ENCODE data around the gene NDUFS1. TPM values are rescaled to one million over a fixed set of nuclear protein-coding genes. Genes with fewer than 3 reads are reported as not detected.
A peak's percentile ranks its signal among the peaks of the same experiment; 100 is the strongest.
"Not testable (repeated sequence)": the region's sequence is repeated elsewhere in the genome, so short reads cannot be mapped to it uniquely, and the experiment has no call there.

Gene NDUFS1
- total RNA-seq, 2 experiments from 2014 or later: 65.7 to 69.0 TPM

DNA sequence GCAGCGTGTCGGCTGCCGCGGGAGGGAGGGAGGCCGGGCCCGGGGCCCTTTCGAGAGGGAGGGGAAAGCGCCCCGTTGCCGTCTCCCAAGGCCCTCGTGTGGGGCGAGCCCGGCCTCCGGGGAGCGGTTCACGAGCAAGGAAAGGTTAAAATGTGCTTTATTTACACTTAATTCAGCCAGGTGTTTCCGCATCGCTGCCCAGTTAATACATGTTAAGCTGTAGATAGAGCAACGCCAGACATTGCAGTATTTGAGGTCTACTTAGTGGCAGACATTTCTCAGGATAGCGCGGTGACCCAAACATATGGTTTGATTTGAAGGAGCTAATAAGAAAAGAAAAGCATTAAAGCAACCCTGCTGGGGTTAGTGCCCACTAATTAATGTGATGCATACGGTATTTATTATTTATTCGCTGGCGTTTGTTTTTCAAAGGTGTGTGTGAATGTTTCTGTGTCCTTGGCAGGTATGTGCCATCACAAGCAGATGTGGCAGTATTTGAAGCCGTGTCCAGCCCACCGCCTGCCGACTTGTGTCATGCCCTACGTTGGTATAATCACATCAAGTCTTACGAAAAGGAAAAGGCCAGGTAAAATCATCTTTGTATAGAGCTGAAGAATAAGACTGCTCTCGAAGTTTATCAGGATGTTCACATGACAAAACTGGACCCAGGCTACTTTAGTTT is 1.0 kb upstream of the NDUFS1 start:
- H3K4me3 Mint-ChIP-seq: peak overlapping the region; percentile 92
- DNase-seq (no peak), ATAC-seq (no peak)
- peaks cover 60% of the 10 kb centered on the region for H3K36me3 Mint-ChIP-seq (ENCODE audit: low read depth)
- H3K9me3 Mint-ChIP-seq (ENCODE audit: insufficient read depth): no peaks in the 10 kb centered on the region
- ChIA-PET POLR2A (interaction anchor here (0.8 to 2.2 kb wide), 5 partner anchors 9 to 112 kb away, joined by 3 to 16 read pairs (median 3); partner anchors contain the start of gene INO80D), CTCF (interaction anchor here (1.1 to 1.6 kb wide), 2 partner anchors 14 to 33 kb away, joined by 3 read pairs; no protein-coding TSS in a partner anchor)
- H3K27me3 Mint-ChIP-seq (ENCODE audit: low read depth): no peaks in the 10 kb centered on the region
- peaks cover 46% of the 10 kb centered on the region for H3K4me1 Mint-ChIP-seq (ENCODE audit: low read depth)
- H3K27ac Mint-ChIP-seq: peak overlapping the region; percentile 99

DNA sequence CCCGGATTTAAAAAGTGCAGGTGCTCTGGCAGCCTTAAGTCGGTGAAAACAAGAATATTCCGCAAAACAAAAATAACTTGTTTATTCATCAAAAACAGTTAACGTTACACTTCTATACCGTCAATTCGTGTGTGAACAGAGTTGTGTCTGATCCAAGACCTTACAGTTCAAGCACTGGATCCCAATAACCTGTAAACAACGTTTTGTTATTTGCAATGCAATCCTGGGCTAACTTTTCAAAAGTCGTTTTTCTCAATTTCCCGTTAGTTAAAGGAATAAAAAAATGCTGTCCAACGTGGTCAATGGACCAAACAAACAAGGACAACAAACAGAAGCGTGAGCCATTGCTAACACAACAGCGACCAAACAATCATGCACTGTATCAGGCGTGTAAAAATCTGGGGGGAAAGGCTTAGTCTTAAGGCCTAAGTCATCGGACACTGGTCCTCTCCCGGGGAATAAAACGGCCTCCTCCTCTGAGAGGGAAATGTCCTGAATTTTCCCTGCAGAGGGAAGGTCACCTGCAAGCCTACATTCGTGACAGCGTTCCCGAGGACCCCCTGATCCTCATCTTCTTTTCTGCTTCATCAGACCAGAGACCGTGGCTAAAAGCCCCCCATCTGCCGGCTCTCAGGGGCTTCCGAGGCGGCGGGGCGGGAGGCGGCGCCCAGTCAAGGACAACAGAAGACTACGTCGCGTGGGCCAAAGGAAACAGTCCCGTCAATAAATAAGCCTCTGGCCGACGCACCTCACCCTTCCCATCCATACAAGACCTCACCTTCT is 490 bp downstream of the NDUFS1 start:
- Mint-ChIP-seq H3K4me3 (peak overlapping the region; percentile 92), H3K27ac (peak overlapping the region; percentile 99), H3K36me3 (ENCODE audit: low read depth) (peaks cover 55% of the 10 kb centered on the region), H3K9me3 (ENCODE audit: insufficient read depth) (no peaks in the 10 kb centered on the region), H3K4me1 (ENCODE audit: low read depth) (peaks cover 46% of the 10 kb centered on the region), H3K27me3 (ENCODE audit: low read depth) (no peaks in the 10 kb centered on the region)
- ChIA-PET POLR2A (interaction anchor here (2.2 kb wide), 1 partner anchor 73 kb away, joined by 16 read pairs; the partner anchor contains the start of gene INO80D), CTCF (no interaction called here)
- ATAC-seq: no peak
- DNase-seq: no peak

DNA sequence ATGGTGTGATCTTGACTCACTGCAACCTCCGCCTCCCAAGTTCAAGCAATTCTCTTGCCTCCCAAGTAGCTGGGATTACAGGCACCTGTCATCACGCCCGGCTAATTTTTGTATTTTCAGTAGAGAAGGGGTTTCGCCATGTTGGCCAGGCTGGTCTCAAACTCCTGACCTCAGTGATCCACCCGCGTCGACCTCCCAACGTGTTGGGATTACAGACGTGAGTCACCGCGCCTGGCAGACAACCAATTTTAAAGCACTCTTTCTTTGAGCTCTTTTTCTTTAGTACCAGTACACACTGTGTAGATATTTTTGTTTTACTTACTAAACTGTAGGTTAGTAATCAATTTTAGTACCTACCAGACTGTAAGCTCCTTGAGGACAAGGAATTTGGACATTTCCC is 2.2 kb downstream of the NDUFS1 start:
- POLR2A ChIA-PET: interaction anchor here (0.9 kb wide), 1 partner anchor 71 kb away, joined by 3 read pairs; no protein-coding TSS in a partner anchor
- not testable (repeated sequence) for H3K27ac Mint-ChIP-seq; DNase-seq; ATAC-seq; H3K9me3 Mint-ChIP-seq (ENCODE audit: insufficient read depth); H3K27me3 Mint-ChIP-seq (ENCODE audit: low read depth)
- Mint-ChIP-seq H3K4me3 (peak overlapping the region; percentile 92), H3K36me3 (ENCODE audit: low read depth) (peaks cover 41% of the 10 kb centered on the region), H3K4me1 (ENCODE audit: low read depth) (peaks cover 31% of the 10 kb centered on the region)
- CTCF ChIA-PET: interaction anchor here (1.0 kb wide), 1 partner anchor 74 kb away, joined by 3 read pairs; no protein-coding TSS in a partner anchor

DNA sequence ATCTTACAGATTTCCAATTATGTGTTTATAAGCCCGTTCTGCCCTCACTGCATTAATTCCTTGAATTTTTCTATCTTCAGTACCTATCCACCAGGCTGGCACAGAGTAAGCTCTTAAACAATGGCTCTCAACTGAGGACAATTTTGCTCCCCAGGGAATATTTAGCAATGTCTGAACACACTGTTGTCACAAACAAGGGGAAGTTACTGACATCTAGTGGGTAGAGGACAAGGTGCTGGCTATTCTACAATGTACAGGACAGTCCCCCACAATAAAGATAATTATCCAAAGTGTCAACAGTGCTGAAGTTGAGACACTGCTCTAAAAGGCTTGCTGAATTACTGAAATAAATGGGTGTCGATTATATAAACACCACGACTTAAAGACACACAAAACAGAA is 5.0 kb downstream of the NDUFS1 start:
- ATAC-seq (no peak), DNase-seq (no peak)
- peaks cover 27% of the 10 kb centered on the region for H3K36me3 Mint-ChIP-seq (ENCODE audit: low read depth)
- POLR2A ChIA-PET: interaction anchor here (0.8 kb wide), 1 partner anchor 68 kb away, joined by 4 read pairs; the partner anchor contains the start of gene INO80D
- H3K4me3 Mint-ChIP-seq: no peak overlapping the region
- no peak overlapping the region for H3K27ac Mint-ChIP-seq
- no peaks in the 10 kb centered on the region for H3K9me3 Mint-ChIP-seq (ENCODE audit: insufficient read depth)
- no peaks in the 10 kb centered on the region for H3K27me3 Mint-ChIP-seq (ENCODE audit: low read depth)
- peaks cover 20% of the 10 kb centered on the region for H3K4me1 Mint-ChIP-seq (ENCODE audit: low read depth)
- CTCF ChIA-PET: interaction anchor here (1.6 kb wide), 1 partner anchor 8 kb away, joined by 3 read pairs; no protein-coding TSS in a partner anchor

DNA sequence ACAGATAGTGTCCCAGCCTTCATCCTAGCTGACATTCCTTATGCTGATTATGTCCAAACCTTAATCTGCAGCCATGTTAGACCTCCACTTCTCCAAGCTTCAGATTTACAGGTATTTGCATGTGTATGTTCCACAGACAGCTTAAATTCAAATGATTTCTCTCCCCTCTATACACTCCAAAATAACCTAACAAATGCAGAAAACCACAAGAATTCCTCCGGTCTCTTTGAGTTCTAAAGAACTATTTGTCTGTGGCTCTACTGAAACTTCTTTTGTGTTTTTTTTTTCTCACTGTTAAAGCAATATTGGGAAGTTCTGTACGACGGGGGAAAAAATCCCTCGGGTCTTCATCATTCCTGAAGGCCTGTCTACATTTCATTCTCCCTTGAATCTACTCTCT is 8.6 kb downstream of the NDUFS1 start:
- H3K9me3 Mint-ChIP-seq (ENCODE audit: insufficient read depth): no peaks in the 10 kb centered on the region
- peaks cover 37% of the 10 kb centered on the region for H3K36me3 Mint-ChIP-seq (ENCODE audit: low read depth)
- H3K27me3 Mint-ChIP-seq (ENCODE audit: low read depth): no peaks in the 10 kb centered on the region
- CTCF ChIA-PET: no interaction called here
- H3K4me1 Mint-ChIP-seq (ENCODE audit: low read depth): peaks cover 3% of the 10 kb centered on the region
- DNase-seq (no peak), ATAC-seq (no peak)
- H3K4me3 Mint-ChIP-seq: no peak overlapping the region
- POLR2A ChIA-PET: no interaction called here
- H3K27ac Mint-ChIP-seq: no peak overlapping the region

DNA sequence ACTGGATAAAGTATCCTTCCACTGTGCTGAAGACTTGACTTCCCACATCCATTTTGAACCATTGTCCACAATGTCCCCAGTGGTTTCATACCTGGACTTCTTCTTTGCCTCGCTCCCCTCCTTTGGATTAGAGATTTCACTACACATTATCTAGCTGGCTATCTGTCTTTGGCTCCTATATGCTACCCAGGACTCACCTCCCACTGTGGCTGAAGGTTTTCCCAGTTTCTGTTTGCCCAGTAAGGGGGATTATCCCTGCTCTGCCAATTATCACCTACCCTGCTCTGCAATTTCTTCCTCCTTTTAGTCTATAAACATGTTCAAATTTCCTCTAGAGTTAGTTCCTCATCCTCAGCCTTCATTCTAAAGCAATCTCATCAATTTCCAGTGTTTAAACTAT is 9.1 kb downstream of the NDUFS1 start:
- CTCF ChIA-PET: no interaction called here
- POLR2A ChIA-PET: interaction anchor here (0.8 kb wide), 1 partner anchor 10 kb away, joined by 3 read pairs; the partner anchor contains the start of genes EEF1B2 and NDUFS1

DNA sequence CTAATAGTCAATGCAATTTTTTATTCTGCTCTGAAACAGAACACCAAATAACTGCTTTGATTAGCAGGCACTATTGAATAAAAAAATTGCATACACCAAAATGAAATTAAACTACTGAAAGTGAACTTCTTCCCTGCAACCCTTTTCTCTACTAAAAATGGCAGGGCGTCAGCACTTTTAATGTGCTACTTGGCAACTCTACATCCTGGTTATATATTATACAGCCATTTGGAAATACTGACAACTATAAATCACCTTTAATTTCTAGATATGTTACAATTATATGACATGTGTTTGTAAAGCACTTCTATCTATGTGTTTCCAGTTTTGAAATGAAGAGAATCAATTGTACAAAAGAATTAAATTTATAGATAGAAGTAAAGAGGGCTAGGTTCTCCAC is 9.9 kb downstream of the NDUFS1 start:
- Mint-ChIP-seq H3K9me3 (ENCODE audit: insufficient read depth) (no peaks in the 10 kb centered on the region), H3K36me3 (ENCODE audit: low read depth) (peaks cover 45% of the 10 kb centered on the region), H3K27me3 (ENCODE audit: low read depth) (no peaks in the 10 kb centered on the region), H3K27ac (no peak overlapping the region), H3K4me3 (no peak overlapping the region), H3K4me1 (ENCODE audit: low read depth) (peaks cover 3% of the 10 kb centered on the region)
- DNase-seq (no peak), ATAC-seq (no peak)
- POLR2A ChIA-PET: no interaction called here
- CTCF ChIA-PET: no interaction called here

More for the DNA sequence above, 9.1 kb downstream of the NDUFS1 start:
- H3K36me3 Mint-ChIP-seq (ENCODE audit: low read depth): peaks cover 41% of the 10 kb centered on the region
- H3K4me3 Mint-ChIP-seq: no peak overlapping the region
- H3K27me3 Mint-ChIP-seq (ENCODE audit: low read depth): no peaks in the 10 kb centered on the region
- H3K4me1 Mint-ChIP-seq (ENCODE audit: low read depth): peaks cover 3% of the 10 kb centered on the region
- ATAC-seq (no peak), DNase-seq (no peak)
- no peak overlapping the region for H3K27ac Mint-ChIP-seq
- H3K9me3 Mint-ChIP-seq (ENCODE audit: insufficient read depth): no peaks in the 10 kb centered on the region

DNA sequence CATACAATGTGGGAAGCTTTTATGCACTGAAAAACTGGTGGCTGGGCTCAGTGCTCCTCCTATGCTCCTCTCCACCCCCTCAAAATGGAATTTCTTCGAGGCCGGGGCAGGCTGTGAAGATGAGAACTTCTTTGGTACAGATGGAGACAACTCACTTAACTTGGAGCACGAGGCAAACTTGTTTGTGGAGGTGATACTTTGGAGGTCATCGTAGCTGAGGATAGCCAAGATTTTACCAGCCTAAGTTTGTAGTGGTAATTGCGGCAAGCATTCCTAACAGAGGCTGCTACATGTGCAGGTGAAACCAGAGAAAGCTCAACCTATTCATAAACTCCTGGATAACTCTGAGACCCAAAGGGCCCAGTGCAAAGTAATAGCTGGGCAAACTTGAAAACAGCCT is 13.6 kb downstream of the NDUFS1 start:
- ATAC-seq (no peak), DNase-seq (no peak)
- Mint-ChIP-seq H3K9me3 (ENCODE audit: insufficient read depth) (no peaks in the 10 kb centered on the region), H3K27ac (no peak overlapping the region), H3K27me3 (ENCODE audit: low read depth) (no peaks in the 10 kb centered on the region), H3K4me1 (ENCODE audit: low read depth) (no peaks in the 10 kb centered on the region), H3K36me3 (ENCODE audit: low read depth) (peaks cover 55% of the 10 kb centered on the region), H3K4me3 (no peak overlapping the region)
- CTCF ChIA-PET: interaction anchor here (0.7 to 1.2 kb wide), 2 partner anchors 8 to 15 kb away, joined by 3 read pairs; no protein-coding TSS in a partner anchor
- POLR2A ChIA-PET: no interaction called here

DNA sequence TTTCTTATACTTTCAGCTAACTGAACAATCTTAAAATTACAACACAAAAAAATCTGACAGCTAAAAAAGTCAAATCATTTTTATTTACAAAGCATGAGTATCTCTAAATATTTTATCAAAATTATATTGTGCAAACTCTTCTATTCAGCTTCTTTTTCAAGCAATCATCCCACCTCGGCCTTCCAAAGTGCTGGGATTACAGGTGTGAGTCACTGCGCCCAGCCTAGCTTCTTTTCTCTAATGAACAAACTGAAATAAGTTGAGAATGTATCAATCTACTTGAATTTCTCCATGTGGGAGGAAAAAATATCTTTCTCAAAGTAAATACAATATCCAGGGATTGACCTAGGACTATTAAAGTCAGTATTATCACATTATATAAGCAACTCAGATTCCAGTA is 14.9 kb downstream of the NDUFS1 start:
- POLR2A ChIA-PET: no interaction called here
- CTCF ChIA-PET: no interaction called here

DNA sequence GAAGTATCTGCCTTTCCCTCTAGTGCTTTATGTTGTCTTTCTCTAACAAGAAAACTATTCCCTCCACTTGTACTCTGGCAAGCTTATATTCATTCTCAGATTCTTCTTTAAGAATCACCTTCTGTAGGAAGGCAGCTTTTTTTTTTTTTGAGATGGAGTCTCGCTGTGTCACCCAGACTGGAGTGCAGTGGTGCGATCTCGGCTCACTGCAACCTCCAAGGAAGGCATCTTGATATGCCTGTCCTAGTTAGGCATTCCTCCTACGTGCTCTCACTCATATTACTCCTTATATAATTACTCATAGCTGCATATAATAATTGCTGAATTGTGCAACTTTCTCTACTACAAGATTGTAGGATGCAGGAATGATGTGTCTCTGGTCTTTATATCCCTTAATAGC is 15.8 kb downstream of the NDUFS1 start:
- ChIA-PET POLR2A (no interaction called here), CTCF (no interaction called here)
- Mint-ChIP-seq H3K27me3 (ENCODE audit: low read depth) (no peaks in the 10 kb centered on the region), H3K27ac (no peak overlapping the region), H3K4me3 (no peak overlapping the region), H3K9me3 (ENCODE audit: insufficient read depth) (no peaks in the 10 kb centered on the region), H3K4me1 (ENCODE audit: low read depth) (no peaks in the 10 kb centered on the region), H3K36me3 (ENCODE audit: low read depth) (peaks cover 49% of the 10 kb centered on the region)
- DNase-seq (no peak), ATAC-seq (no peak)

More for the DNA sequence above, 14.9 kb downstream of the NDUFS1 start:
- DNase-seq: no peak
- no peak overlapping the region for H3K4me3 Mint-ChIP-seq
- H3K9me3 Mint-ChIP-seq (ENCODE audit: insufficient read depth): no peaks in the 10 kb centered on the region
- no peaks in the 10 kb centered on the region for H3K4me1 Mint-ChIP-seq (ENCODE audit: low read depth)
- H3K36me3 Mint-ChIP-seq (ENCODE audit: low read depth): peaks cover 51% of the 10 kb centered on the region
- no peak overlapping the region for H3K27ac Mint-ChIP-seq
- H3K27me3 Mint-ChIP-seq (ENCODE audit: low read depth): no peaks in the 10 kb centered on the region
- ATAC-seq: no peak

DNA sequence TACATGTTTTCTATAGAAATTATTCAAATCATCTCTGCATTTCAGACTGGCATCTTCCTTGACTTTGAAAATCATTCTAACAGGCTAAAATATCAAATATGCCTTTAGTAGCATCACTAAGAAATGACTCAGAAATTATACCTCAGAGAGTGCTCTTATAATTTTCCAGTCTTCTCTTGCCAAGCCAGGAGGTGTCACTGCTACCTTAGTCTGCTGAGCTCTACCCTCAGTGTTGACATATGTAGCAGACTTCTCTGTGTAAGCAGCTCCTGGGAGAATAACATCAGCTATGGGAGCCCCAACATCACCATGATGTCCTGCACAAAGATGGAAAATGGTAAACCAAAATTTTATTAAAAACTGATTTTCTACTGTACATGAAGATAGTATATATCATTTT is 31.6 kb downstream of the NDUFS1 start:
- ChIA-PET POLR2A (interaction anchor here (1.1 kb wide), 1 partner anchor 43 kb away, joined by 3 read pairs; no protein-coding TSS in a partner anchor), CTCF (interaction anchor here (1.2 kb wide), 1 partner anchor 32 kb away, joined by 3 read pairs; the partner anchor contains the start of gene EEF1B2)
- DNase-seq: no peak

DNA sequence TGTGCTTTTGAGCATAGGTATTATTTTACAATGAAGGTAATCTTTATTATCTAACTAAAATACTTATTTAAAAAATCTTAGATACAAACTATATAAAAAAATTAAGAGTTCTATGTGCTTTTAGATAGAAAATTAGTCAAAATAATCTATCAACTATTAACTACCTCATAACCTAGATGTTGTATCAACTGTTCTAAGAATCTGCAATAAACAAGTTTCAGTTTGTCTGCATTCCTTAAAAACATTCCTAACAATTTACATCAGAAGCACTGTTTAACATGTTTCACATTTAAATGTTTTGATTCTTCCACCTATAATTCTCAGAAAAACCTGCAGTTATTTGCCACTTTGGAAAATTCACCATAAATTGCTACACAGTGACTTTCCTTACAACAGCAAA is 33.3 kb downstream of the NDUFS1 start:
- ATAC-seq: no peak
- ChIA-PET CTCF (no interaction called here), POLR2A (no interaction called here)
- Mint-ChIP-seq H3K4me3 (no peak overlapping the region), H3K9me3 (ENCODE audit: insufficient read depth) (no peaks in the 10 kb centered on the region), H3K36me3 (ENCODE audit: low read depth) (peaks cover 55% of the 10 kb centered on the region), H3K27me3 (ENCODE audit: low read depth) (no peaks in the 10 kb centered on the region), H3K4me1 (ENCODE audit: low read depth) (no peaks in the 10 kb centered on the region), H3K27ac (no peak overlapping the region)
- no peak for DNase-seq

More for the DNA sequence above, 31.6 kb downstream of the NDUFS1 start:
- H3K36me3 Mint-ChIP-seq (ENCODE audit: low read depth): peaks cover 39% of the 10 kb centered on the region
- no peak overlapping the region for H3K27ac Mint-ChIP-seq
- no peak overlapping the region for H3K4me3 Mint-ChIP-seq
- no peak for ATAC-seq
- no peaks in the 10 kb centered on the region for H3K9me3 Mint-ChIP-seq (ENCODE audit: insufficient read depth)
- no peaks in the 10 kb centered on the region for H3K4me1 Mint-ChIP-seq (ENCODE audit: low read depth)
- H3K27me3 Mint-ChIP-seq (ENCODE audit: low read depth): no peaks in the 10 kb centered on the region
